ENCODE data around the gene E2F1.

The E2F1 gene

DNA sequence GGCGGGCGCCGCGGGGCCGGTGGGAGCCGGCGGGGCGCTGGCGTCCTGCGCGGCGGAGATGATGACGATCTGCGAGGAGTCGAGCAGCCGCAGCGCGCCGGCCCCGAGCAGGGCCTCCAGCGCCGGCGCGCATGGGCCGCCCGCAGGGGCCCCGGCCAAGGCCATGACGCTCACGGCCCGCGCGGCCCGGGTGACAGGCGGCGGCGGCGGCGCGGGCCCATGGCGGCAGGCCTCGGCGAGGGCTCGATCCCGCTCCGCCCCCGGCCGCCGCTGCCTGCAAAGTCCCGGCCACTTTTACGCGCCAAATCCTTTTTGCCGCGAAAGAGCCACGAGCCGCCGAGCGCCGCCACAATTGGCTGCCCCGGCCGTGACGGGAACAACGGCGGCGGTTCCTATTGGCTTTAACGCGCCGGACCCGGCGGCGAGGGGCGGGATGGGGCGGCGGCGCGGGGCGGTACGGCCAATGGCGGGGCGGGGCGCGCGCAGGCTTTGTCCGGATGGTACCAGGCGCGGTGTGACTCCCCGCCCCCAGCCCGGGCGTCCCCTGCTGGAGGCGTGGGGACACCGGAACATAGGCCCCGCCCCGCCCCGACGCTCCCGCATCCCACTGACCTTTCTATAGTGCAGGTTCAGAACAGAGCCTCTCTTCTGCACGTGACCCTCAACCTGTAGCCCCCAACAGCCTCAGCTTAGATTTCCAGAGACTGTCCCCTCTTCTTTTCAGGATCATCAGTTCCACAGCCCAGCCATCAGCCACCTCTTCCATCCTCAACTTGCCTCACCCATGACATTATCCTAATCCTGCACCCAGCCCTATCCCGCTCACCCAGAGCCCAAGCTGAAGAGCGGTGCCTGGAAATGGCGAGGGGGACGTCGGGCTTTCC lies at the start of gene E2F1:
Gene E2F1, minus strand, starts transcription at position 286 of the 884 bp plus-strand sequence. Its CDS starts 121 bp downstream, at position 165.
- peak; percentile 94 for DNase-seq

DNA sequence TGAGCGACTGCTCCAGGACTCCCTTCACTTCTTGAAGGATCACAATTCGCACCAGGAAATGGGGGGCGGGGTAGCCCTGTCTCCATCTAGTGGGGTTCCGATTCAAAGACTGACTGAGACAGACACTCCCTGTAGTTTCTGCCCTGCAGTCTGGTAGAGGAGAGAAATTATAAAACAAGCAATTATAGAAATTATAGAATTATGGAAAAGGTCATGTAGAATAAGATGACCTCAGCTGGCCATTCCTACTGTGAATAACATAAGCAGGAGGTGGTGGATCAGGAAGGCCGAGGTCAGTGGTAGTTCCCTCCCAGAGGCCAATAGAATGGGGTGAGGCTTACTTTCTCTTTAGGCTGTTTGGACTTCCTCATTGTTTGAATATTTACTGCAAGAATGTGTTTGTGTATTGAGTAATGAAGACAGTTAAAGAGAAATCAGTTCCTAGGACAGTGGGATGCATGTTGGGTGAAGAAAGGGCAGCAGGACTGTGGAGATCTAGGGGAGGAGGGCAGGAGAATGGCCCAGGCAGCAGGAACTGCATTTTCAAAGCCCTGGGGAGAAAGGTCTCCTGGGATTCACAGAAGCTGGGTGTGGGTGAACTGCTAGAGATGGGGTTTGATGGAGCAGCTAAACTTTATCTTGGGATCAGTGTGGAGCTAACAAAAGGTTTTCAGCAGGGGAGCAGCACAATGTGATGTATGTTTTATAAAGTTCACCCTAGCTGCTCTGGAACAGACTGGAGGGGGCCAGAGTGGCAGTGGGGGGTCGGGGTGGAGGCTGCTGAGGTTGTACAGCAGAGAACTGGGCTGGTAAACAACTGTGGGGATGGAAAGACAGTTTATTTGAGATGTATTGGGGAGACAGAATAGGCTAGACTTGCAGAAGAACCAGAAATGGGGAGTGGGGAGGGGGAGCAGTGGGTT lies 47.7 kb upstream of the E2F1 start:
- peak; percentile 35 for DNase-seq

GRCh38 chr20:33732166-33732970 lies 46.2 kb upstream of the E2F1 start:
- no peak for DNase-seq

- peak; percentile 90 for DNase-seq
These were observed 45.5 kb upstream of the E2F1 start, which contains the start of gene ZNF341 for GRCh38 chr20:33731693-33732165. ZNF341 (plus strand) TSS chr20:33731996; CDS start chr20:33732022, 26 bp downstream.

DNA sequence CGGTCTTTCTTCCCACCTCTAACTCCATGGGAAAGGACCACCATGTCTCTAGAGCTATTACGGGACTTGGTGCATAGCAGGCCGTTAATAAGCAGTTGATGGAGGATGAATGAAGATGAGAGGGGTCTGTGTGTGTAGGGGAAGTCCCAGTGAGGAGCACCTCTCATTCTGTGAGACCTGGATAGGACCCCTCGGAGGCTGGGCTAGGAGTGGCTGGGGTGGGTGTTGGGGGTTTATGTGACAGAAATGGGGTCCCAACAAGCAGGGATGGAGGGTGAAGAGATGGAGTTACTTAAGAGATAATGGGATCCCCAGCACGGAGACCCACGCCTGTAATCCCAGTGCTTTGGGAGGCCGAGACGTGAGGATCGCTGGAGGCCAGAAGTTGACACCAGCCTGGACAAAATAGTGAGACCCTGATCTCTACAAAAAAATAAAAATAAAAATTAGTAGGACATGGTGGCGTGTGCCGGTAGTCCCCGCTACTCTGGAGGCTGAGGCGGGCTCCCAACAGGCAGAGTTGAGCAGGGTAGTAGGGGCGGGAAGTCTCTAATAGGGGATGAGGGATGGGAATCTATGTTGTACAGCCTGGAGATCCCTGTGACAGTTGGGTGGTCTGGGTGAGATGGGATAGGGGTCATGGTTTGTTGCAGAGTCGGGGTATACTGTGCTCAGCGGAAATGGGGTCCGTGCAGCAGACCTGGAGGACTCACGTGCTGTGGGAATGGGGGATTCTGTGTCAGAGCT lies 44.9 kb upstream of the E2F1 start:
- DNase-seq = no peak

DNA sequence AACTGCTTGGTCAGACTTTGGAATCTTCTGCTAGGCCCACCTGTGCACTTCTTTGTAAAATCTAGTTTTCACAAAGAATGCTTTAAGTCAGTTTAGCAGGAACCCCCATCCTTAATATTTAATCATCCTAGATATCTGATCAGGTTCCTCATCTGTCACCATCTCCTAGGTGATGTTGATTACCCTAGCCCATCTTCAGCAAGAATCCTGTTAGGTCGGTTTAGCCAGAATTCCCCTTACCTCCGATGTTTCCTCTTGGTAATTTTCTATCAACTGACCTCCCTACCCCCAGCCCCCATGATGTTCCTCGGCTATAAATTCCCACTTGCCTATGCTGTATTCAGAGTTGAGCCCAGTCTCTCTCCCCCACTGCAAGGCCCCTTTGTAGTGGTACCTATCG lies 42.9 kb upstream of the E2F1 start:
- no peak for DNase-seq

GRCh38 chr20:33728463-33728862 lies 42.3 kb upstream of the E2F1 start:
- DNase-seq = no peak

GRCh38 chr20:33727806-33728205 lies 41.6 kb upstream of the E2F1 start:
- DNase-seq = no peak

GRCh38 chr20:33727115-33727479 lies 40.9 kb upstream of the E2F1 start:
- no peak for DNase-seq

GRCh38 chr20:33725607-33726264 lies 39.6 kb upstream of the E2F1 start:
- no peak for DNase-seq

DNA sequence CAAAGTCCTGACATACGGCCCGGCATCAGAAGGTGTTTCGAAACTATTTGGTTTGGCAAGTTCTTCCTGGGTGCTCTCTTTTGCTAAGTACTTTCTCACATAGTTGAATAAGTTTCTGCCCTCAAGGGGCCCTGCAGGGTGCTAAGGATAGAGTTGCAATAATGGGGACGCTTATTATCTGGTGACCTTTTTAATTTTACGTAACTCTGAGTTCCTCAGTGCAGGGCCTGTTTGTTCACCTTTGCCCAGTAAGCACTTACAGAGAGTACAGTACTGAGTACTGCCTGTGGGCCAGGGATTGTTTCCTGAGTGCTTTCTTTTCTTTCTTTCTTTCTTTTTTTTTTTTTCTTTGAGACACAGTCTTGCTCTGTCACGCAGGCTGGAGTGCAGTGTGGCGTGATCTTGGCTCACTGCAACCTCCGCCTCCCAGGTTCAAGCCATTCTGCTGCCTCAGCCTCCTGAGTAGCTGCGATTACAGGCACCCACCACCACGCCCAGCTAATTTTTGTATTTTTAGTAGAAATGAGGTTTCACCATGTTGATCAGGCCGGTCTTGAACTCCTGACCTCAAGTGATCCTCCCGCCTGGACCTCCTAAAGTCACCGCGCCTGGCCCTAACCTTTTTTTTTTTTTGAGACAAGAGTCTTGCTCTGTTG lies 38.4 kb upstream of the E2F1 start:
- DNase-seq = no peak

DNA sequence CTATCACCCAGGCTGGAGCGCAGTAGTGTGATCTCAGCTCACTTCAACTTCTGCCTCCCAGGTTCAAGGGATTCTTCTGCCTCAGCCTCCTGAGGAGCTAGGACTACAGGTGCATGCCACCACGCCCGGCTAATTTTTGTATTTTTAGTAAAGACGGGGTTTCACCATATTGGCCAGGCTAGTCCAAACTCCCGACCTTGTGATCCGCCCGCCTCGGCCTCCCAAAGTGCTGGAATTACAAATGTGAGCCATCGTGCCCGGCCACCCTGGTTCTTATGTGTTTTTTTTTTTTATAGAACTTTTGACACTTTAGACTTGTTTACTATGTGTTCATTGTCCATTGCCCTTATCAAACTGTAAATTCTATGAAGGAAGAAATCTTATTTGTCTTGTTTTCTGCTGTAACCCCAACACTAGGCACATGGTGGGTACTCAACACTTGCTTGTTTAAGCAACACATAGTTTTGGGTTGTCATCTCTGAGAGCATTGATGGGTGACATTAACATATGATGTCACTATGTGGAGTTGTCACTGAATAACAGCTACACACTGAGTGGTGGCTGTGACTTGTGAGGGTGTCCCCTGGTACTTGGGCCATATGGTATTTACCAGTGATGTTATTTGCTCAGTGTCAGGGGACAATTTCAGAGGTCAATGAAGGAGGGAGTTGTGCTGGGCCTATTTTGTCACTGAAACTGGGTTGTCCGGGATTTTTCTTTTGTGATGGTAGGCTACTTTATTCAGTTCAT lies 35.4 kb upstream of the E2F1 start:
- no peak for DNase-seq

- peak; percentile 99 for DNase-seq
These were observed 34.0 kb upstream of the E2F1 start, which contains the start of gene PXMP4 for GRCh38 chr20:33719989-33720709. PXMP4 (minus strand) TSS chr20:33720310; CDS start chr20:33720207, 103 bp downstream.

DNA sequence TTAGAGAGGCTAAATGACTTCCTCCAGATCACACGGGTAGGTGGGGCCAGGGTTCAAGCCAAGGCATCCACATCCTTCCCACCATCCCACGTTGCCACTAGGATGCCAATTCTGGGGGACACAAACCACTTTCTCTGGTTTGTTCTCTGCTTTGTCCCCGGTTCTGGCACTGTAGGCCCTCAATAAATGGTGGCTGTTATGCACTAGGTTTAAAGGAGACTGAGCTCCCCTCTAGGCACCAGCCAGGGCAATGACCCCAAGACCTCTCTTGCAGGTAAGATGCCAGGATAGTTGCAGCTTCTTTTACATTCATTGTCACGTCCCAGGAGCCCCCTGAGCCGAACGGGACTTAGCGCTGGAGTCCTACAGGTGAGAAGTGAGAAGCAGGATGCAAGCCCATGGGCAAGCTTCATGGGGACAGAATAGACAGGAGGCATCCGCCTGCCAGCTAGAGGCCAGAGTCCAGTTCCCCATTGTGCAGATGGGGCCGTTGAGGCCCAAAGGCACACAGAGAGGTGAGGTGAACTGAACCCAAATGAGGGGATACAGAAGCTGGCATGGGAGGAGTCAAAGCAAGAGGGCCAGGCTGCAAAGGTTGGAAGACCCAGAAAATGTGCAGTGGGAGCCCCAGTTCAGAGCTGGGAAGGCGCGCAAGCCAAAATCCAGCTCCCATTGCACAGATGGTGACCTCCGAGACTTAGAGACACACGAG lies 33.2 kb upstream of the E2F1 start:
- DNase-seq = no peak

- DNase-seq = no peak
These were observed 30.3 kb upstream of the E2F1 start for GRCh38 chr20:33716498-33716897.

- DNase-seq = no peak
These were observed 27.7 kb upstream of the E2F1 start for GRCh38 chr20:33713865-33714367.

GRCh38 chr20:33711446-33711738 lies 25.2 kb upstream of the E2F1 start:
- DNase-seq = no peak

DNA sequence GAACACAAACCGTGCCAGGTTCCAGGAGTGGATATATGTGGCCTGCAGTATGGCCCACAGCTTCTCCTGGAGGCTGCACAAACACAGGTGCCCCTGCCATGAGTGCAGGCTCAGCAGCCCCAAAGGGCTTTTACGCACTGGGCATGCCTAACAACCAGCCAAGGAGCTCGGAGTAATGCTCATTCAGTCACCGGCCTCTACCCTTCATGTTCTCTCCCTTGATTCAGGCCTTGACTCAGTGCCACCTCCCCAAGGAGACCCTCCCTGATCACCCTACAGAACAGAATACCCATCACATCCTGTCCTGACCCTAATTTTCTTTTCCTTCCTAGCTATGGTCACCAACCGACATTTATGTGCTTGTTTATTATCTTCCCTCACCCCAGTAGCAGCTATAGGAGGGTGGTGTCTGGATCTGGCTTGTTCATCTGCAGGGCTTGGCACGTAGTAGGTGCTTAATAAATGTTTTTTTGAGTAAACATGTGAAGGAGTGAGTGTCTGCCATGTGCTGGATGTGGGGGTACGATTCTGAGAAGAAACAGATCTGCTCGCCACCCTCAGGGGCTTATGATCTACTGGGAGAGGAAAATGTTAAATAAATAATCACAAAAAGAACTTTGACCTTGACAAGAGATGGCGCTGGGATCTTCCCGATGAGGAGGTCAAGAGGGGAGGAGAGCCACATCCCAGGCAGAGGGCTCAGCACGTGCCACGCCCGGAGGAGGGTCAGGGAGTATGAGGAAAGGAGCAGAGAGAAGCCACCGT lies 24.7 kb upstream of the E2F1 start:
- no peak for DNase-seq
